Myometrial cell (primary cell): ENCODE results near the gene MPV17. TPM values are rescaled to one million over a fixed set of nuclear protein-coding genes. Genes with fewer than 3 reads are reported as not detected.

ENCODE experiments used
- total RNA-seq: library from RNA; depleted of rRNA; stranded (reverse); fragments of >200 nt; gene quantifications from 2 replicates; pipeline ENCODE4 v1.2.3, GENCODE V29; 2015

Gene MPV17
- total RNA-seq, result 134 TPM in 2 replicates

GRCh38 chr2:27322766-27323595 lies at the start of gene MPV17:
TSS of gene MPV17 (minus strand) at chr2:27323097. CDS start at chr2:27322517, 580 bp downstream.

GRCh38 chr2:27370026-27370815 lies 47.3 kb upstream of the MPV17 start, which contains the start of the genes EIF2B4 and SNX17:
TSS of gene EIF2B4 (minus strand) at chr2:27370338. CDS start at chr2:27370314, 24 bp downstream.
TSS of gene SNX17 (plus strand) at chr2:27370616. CDS start at chr2:27370744, 128 bp downstream.

GRCh38 chr2:27356382-27357181 lies 33.7 kb upstream of the MPV17 start, which contains the start of gene GTF3C2:
TSS of gene GTF3C2 (minus strand) at chr2:27356764. CDS start at chr2:27343554, 13,210 bp downstream.

GRCh38 chr2:27308359-27308881 lies 14.5 kb downstream of the MPV17 start, which contains the start of gene UCN:
TSS of gene UCN (minus strand) at chr2:27308445. CDS start at chr2:27307895, 550 bp downstream.

GRCh38 chr2:27281855-27282559 lies 40.9 kb downstream of the MPV17 start, which contains the start of gene TRIM54:
TSS of gene TRIM54 (plus strand) at chr2:27282429. CDS start at chr2:27282732, 303 bp downstream.

GRCh38 chr2:27275211-27276150 lies 47.4 kb downstream of the MPV17 start, which contains the start of gene DNAJC5G:
TSS of gene DNAJC5G (plus strand) at chr2:27275433. CDS start at chr2:27276729, 1,296 bp downstream.

GRCh38 chr2:27262379-27263286 lies 60.3 kb downstream of the MPV17 start, which contains the start of gene SLC30A3:
TSS of gene SLC30A3 (minus strand) at chr2:27263047. CDS start at chr2:27262906, 141 bp downstream.

Other genes starting within 250 kb of the MPV17 start
- 397 and 406 TPM in 2 replicates for gene EMILIN1, start 244.5 kb downstream of the MPV17 start, total RNA-seq
- gene KHK, start 236.3 kb downstream of the MPV17 start, total RNA-seq, result 0.89 and 3.5 TPM in 2 replicates
- gene CGREF1, start 204.0 kb downstream of the MPV17 start, total RNA-seq, result 0.29 and 1.8 TPM in 2 replicates
- gene ABHD1, start 199.3 kb downstream of the MPV17 start, total RNA-seq, result not detected in 2 replicates
- gene PREB, start 188.5 kb downstream of the MPV17 start, total RNA-seq, result 49.8 and 70.1 TPM in 2 replicates
- gene PRR30, start 183.7 kb downstream of the MPV17 start, total RNA-seq, result not detected in 2 replicates
- gene TCF23, start 174.1 kb downstream of the MPV17 start, total RNA-seq, result not detected in 2 replicates
- 246 and 294 TPM in 2 replicates for gene ATRAID, start 111.1 kb downstream of the MPV17 start, total RNA-seq
- gene SLC5A6, start 110.8 kb downstream of the MPV17 start, total RNA-seq, result 21.0 and 24.8 TPM in 2 replicates
- 41.5 and 65.4 TPM in 2 replicates for gene CAD, start 105.7 kb downstream of the MPV17 start, total RNA-seq
- not detected in 2 replicates for gene SLC30A3, start 60.0 kb downstream of the MPV17 start, total RNA-seq
- gene DNAJC5G, start 47.7 kb downstream of the MPV17 start, total RNA-seq, result not detected in 2 replicates
- gene TRIM54, start 40.7 kb downstream of the MPV17 start, total RNA-seq, result under 0.01 TPM in 1 of 2 replicates, not detected in the other
- gene UCN, start 14.7 kb downstream of the MPV17 start, total RNA-seq, result not detected in 2 replicates
- gene GTF3C2, start 33.7 kb upstream of the MPV17 start, total RNA-seq, result 50.5 and 53.7 TPM in 2 replicates
- gene EIF2B4, start 47.2 kb upstream of the MPV17 start, total RNA-seq, result 39.9 and 53.0 TPM in 2 replicates
- gene SNX17, start 47.5 kb upstream of the MPV17 start, total RNA-seq, result 194 and 201 TPM in 2 replicates
- gene ZNF513, start 57.6 kb upstream of the MPV17 start, total RNA-seq, result 5.1 and 6.6 TPM in 2 replicates
- gene PPM1G, start 86.5 kb upstream of the MPV17 start, total RNA-seq, result 100 and 113 TPM in 2 replicates
- 96.9 and 112 TPM in 2 replicates for gene NRBP1, start 105.5 kb upstream of the MPV17 start, total RNA-seq
- not detected in 2 replicates for gene KRTCAP3, start 119.3 kb upstream of the MPV17 start, total RNA-seq
- gene IFT172, start 166.6 kb upstream of the MPV17 start, total RNA-seq, result 17.6 and 19.5 TPM in 2 replicates
- gene FNDC4, start 172.1 kb upstream of the MPV17 start, total RNA-seq, result 28.5 and 31.9 TPM in 2 replicates
- gene GCKR, start 173.7 kb upstream of the MPV17 start, total RNA-seq, result not detected in 2 replicates